ENCODE results near the gene KIF17. TPM values are rescaled to one million over a fixed set of nuclear protein-coding genes. Genes with fewer than 3 reads are reported as not detected.

The KIF17 gene
- total and polyA plus RNA-seq, 2 of the 8 experiments (the other 6 are each of a cell fraction or from before 2014, with no cell fraction given): 6.9 to 10.4 TPM

GRCh38 chr1:20661207-20662109, 56.3 kb downstream of the KIF17 start, which contains the start of gene DDOST (continued):
- TF ChIP-seq CHD7 (IDR thresholded peaks at IDR 0.05; ENCODE audit: insufficient replicate concordance, low read length) (no peak), CHD2 (IDR thresholded peaks at IDR 0.05; ENCODE audit: low read length) (peak; percentile 81), TEAD4 (IDR thresholded peaks at IDR 0.05; ENCODE audit: low read depth, low read length) (no peak), BACH1 (IDR thresholded peaks at IDR 0.05; ENCODE audit: low read length) (no peak), GABPA (IDR thresholded peaks at IDR 0.05; ENCODE audit: borderline replicate concordance, insufficient read depth, low read length) (peak; percentile 95), MAFK (IDR thresholded peaks at IDR 0.05; ENCODE audit: low read depth, low read length) (no peak), SUZ12 (IDR thresholded peaks at IDR 0.05; ENCODE audit: low read length) (no peak), RNF2 (IDR thresholded peaks at IDR 0.05; ENCODE audit: borderline replicate concordance, low read depth, low read length, missing control alignments, poor library complexity, severe bottlenecking) (no peak), ASH2L (IDR thresholded peaks at IDR 0.05; ENCODE audit: low read length) (no peak), TBP (IDR thresholded peaks at IDR 0.05; ENCODE audit: low read depth, low read length) (no peak; the same call in none of the 2 replicates)
